ENCODE measurements around the gene QSOX2.
A peak's percentile ranks its signal among the peaks of the same experiment; 100 is the strongest.

The QSOX2 gene

DNA sequence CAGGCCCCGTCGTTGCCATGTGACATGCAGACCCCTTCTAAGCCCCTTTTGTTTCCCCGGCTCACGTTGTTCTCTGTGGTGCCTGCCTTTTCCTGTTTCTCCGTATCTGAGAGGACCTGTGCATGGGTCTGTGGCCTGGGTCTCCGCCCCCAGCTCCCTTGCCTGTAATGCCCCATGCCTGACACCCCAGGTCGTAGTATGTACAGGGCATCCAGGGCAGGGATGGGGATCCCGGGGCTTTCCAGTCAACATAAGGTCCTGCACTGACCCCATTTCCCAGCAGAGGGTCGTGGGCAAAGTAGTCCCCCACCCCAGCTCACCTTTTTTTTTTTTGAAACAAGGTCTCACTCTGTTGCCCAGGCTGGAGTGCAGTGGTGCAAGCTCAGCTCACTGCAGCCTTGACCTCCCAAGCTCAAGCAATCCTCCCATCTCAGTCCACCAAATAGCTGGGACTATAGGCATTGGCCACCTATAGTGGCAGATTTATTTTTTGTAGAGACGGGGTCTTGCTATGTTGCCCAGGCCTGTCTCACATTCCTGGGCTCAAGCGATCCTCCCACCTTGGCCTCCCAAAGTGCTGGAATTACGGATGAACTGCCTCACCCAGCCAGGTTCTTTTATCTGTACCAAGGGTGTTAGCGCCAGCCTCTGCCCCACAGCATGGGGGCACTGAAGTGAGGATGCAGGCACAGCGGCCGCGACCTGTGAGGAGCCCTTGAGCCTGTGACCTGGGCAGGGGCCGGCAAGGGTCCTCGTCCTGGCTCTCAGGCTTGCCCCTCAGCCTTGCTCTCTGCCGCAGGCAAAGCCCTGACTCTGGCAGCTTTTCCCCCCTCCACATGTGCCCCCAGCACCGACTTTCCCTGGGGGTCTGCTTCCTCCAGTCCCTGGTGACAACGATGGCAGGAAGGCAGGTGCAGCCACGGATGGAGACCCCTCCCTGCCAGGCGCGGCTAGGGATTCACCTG lies 19.1 kb upstream of the QSOX2 start:
- no peak for DNase-seq

DNA sequence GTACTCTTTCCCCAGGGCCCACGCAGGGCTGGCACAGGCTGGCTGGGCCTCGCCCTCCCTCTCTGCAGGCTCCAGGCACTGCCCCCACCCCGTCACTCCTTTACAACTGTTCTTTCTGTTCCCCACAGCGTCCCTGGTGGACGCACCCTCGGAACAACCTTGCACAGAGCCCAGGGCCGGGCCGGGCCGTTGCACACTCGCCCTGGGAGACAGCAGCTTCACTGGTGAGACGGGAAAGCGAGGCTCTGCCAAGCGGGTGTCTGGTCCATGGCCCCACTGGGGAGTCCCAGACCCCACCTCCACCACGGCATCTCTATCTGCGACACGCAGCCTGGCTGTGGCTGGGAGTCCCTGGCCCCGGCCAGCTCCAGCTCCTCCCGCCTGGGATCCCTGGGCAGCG lies 18.4 kb upstream of the QSOX2 start:
- DNase-seq: no peak

DNA sequence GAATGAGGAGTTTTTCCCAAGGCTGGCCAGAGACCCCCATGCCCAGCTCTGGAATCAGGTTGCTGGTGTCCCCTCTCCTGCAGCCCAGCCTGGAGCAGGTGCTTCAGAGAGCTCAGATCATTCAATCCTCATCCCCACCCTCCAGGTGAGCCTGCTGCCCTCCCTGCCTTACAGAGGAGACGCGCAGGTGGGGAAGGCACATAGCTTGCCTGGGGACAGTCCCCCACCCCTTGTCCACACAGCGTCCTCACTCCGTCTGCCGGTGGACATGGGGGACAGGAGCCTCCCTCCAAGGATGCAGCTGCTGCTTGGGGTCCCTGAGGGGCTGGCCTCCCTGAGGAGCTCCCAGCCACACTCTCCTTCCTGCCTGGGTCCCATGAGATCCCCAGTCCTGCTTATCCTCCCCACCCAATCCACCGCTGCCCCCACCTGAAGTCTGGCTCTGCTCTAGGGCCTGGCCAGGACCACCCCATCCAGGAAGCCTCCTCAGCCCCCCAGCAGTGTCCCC lies 17.1 kb upstream of the QSOX2 start:
- DNase-seq: no peak

DNA sequence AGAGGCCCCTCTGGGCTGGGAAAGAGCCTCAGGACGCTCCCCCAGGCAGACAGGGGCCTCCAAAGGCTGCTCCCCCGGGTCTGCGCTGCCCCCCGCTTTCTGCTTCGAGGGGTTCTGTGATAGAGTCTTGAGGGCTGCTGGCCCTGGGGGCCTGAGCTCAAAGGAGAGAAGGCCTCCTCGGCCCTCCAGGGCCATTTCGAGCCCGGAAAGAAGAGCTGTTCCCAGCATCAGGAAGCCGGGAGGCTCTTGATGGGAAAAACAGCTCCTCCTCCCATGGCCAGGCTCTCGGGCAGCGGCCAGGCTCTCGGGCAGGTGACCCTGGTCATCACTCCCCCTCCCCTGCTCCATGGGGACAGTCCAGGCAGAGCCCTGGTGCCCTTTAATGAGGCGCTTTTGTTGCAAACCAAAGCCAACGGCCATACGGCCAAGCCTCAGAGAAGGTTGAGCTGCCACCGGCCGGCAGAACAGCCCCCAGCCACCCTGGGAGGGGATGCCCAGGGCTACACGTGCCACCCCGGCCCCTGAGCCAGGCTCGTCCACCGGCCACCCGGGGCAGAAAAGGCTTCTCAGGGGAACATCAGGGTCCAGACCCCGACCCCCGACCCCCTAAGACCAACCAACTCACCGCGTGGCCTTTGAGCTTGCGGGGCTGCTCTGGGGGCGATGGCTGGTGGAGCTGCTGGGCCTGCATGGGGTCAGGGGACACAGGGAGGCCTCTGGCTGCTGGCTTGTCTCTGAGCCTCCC lies 16.2 kb upstream of the QSOX2 start:
- DNase-seq: no peak

DNA sequence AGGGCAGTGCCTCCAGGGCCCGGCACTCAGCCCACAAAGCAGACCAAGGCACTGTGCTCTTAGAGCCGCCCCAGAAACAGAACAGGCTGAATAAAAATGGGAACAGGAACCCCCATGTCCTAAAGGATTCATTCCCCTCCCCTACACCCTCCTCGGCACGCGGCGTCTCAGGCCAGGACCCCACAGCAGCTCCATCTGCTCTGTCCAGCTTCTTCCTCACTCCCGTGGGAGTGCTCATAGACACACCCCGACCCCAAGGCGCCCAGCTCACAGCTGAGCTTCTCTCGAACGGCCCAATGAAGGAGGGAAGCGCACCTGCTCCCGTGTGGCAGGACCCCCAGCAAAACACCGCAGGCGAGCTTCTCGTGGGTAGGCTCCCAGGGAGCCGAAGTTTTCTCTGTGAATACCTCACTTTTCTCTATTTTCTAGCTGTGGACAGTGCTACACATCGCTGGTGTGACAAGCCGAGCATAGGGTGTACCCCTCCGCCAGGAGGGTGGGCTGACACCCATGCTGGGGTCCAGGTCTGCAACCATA lies 15.4 kb upstream of the QSOX2 start:
- DNase-seq: no peak

DNA sequence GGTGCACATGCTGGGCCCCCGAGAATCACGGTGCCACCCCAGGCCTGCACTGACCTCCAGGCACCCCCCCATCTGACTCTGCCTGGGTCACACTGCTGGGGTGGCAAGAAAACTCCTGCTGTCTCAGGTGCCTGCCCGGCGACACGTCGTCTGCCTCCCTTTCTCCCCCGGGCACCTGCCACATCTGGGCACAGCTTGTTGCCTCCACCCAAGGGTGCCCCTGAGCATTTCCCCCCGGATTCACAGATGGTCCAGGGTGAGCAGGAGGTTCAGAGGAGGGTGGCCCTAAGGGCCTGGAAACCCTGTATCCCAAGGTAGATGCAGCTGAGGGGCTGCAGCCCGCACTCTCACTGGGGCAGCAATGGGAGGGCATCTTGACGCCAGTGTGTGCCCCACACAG lies 14.9 kb upstream of the QSOX2 start:
- no peak for DNase-seq

DNA sequence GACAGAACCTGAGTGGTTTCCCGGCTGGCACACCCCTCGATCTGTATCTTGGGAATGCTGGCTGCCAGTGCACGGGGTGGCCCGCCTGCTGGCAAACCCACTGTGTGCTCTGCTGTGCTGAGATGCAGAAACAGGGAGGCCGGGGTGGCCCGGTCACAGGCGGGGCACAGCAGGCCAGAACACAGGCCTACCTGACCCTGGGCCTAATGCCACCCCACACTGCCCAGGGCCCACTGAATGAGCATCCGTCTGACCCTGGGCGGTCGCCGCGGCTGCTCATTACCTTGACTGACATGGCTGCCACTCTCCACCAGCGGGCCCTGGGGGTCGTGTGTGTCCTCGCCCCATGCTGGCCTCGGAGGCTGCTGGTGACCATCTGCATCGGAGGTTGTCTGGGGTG lies 14.2 kb upstream of the QSOX2 start:
- DNase-seq: no peak

DNA sequence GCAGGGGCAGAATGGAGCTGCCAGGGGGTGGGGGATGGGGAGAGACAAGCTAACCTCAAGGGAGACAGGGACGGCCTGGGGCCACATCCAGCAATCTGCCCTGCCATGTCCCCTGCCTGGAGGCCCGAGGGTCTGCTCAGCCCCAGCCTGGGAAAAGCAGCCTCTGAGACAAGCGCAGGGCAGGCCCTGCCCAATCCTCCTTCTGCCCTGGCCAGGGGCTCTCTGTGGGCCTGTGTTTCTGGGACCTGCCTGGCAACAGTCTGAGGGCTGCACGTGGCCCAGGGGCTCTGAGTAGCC lies 13.9 kb upstream of the QSOX2 start:
- DNase-seq: no peak

DNA sequence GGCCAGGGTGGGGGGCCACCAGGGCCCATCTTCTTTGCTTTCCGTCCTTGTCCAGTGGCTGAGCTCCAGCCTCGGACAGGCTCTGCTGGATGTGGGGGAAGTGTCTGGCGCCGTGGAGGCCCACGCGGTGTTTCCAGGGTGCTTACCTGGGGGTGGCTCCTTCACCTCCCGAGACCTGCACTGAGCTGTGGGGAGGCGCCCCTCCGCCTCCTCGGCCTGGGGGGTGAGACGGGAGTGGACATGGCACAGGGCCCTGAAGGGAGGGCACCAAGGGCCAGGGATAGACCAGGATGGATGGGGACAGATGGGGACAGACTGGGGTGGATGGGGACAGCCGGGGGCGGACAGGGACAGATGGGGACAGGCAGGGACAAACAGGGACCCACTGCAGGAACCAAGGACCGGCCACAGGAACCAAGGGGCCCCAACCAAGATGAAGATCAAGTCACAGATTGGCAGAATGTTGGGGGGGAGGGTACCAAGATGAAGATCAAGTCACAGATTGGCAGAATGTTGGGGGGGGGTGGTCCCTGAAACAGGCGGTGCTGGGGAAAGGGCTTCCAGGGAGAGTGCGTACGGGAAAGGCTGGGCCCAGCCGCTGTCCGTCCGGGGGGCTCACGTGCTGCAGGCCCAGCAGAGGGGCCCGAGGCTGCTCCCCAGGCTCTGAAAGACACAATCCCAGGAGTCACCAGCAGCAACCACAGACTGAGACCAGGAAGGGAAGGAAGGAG lies 13.3 kb upstream of the QSOX2 start:
- no peak for DNase-seq

DNA sequence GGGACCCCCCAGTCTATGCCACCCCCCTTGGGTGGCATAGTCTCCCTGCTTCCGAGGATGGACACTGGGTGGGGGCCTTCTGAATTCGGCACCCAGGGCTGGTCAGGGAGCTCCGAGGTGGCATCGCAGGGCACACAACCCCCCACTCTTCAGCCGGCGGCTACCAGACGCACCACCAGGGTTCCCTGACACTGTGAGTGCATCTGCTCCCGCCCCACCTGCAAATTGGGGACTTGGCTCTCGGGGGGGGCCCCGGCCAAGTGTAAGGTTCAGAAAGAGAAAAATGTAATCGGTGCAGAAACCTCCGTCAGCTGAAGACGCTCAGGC lies 12.7 kb upstream of the QSOX2 start:
- DNase-seq: no peak

DNA sequence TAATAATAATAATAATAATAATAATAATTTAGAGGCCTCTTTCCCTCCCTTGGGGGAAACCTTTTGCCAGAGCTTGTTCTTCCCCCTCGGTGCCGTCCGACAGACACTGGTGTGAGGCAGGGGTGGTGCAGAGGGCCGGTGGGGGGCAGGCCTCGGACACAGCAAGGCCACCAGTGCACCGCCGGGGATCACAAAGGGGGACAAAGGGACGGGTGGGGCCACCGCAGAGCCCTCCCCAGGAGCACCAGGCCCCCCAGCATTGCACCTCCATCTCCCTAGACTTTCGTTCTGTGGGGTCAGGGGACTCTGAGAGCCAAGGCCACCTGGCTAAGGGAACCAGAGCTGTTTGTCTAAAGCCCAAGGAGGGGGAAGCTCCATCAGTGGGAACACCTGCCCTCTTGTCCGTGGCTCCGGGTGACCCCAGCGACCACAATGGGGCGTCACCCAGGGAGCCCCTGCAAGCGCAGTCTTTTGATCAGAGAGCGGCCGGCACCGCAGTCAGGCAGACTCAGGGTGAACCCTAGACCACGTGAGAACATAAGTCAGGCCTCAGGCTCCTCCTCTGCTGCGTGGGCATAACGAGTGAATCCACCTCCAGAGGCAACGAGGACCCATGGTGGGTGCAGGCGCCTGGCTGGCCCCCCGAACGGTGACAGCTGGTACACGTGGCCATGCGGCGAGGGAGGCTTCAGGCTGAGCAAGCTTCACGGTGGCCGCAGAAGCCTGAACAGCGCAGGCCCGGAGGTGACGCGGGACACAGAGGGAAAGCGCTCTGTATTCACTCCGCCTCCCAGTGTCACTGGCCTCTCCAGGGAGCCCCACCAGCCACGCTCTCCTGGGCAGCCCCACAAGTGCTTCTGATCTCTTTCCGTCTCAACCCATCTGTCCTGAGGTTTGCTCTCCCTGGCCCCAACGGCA lies 12.0 kb upstream of the QSOX2 start:
- DNase-seq: no peak

DNA sequence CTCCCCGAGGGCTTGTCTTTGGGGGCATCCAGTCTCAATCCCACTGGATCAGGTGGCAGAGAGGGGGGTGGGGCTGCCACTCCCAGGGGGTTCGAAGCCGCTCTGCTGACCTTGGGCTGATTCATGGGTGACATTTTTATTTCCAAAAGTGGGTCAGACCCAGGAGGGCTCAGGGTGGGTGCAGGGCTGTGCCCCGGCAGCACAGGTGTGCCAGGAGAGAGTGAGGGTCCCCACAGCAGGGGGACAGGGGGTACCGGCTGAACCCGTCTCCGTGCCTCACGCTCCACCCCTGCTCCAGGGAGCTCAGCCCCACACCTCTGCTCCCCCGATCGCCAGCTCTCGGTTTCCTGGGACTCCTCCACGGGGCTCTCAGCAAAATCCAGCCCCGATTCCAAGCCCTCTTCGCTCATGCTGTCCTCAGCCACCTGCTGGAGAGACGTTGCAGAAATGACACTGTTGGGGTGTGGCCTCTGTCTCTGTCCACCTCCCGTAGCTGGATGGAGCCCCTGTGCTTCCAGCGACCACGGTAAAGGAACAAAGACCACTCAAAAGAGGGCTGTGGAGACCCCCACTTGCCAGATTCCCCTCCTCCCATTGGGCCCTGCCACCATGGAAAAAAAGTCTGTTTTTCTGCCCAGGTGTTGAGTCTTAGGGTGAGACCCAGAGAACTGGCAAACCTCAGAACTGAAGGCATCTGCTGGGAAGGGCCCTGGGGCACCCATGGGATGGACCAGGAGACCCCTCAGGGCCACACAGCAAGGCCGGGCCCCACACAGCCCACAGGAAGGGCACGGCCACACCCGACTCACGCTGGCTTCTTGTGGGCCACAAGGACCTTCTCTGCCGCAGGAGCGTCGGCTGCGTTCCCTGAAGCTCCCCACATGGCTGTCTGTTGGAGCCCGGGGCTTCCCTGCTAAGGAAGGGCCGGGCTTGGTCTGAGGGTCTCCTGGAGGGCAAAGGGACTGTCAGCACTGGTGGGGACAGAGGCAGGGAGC lies 10.6 kb upstream of the QSOX2 start:
- no peak for DNase-seq

DNA sequence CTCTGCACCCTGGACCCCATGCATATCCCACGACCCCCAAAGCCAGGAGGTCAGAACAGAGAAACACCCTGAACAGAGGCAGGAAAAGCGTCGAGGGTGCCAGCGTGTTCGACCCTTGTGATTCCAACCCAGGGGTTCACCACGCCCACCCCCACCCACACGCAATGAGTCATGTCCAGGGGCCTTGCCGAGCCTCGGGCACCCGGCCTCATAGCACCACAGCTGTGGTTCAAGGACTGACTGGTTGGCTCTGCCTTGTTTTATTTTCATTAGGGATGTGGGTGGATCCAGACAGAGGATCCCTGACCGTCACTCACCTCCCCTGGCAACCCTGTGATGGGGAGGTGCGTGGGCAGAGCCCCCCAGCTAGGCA lies 9.5 kb upstream of the QSOX2 start:
- DNase-seq: peak; percentile 45

DNA sequence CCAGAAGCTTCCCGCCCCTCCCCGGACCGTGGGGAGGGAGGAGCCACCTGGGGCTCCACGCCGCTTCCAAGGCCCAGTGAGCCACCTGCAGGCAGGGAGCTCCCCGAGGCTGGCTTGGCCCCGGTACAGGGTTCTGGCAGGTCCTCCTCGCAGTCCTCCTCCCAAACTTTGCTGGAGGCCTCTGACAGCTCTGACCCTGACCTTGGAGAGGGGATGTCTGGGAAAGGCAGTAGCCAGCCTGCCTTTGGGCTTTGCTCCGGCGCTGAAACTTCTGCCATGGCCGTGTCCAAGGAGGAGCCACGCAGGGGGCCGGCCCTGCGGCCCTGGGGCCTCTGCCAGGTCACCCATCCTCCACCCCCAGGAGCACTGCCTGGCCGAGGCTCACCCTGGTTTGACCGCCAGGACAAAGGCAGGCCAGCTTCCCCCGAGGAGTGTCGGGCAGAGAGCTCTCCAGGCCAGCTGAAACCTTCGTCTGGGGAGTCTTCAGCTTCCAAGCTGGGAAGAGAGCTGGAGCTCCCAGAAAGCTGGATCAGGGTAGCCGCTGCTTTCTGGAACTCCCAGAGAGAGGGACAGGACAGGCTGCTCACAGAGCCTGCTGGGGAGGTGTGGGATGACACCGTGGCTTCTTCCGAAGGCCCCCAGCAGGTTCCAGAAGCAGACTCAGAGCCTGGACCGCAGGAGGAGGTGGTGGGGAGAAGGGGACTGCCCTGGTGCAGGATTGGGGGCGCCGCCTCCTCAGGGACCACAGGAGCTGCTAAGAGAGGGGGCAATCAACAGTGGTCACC lies 9.0 kb upstream of the QSOX2 start:
- DNase-seq: no peak

DNA sequence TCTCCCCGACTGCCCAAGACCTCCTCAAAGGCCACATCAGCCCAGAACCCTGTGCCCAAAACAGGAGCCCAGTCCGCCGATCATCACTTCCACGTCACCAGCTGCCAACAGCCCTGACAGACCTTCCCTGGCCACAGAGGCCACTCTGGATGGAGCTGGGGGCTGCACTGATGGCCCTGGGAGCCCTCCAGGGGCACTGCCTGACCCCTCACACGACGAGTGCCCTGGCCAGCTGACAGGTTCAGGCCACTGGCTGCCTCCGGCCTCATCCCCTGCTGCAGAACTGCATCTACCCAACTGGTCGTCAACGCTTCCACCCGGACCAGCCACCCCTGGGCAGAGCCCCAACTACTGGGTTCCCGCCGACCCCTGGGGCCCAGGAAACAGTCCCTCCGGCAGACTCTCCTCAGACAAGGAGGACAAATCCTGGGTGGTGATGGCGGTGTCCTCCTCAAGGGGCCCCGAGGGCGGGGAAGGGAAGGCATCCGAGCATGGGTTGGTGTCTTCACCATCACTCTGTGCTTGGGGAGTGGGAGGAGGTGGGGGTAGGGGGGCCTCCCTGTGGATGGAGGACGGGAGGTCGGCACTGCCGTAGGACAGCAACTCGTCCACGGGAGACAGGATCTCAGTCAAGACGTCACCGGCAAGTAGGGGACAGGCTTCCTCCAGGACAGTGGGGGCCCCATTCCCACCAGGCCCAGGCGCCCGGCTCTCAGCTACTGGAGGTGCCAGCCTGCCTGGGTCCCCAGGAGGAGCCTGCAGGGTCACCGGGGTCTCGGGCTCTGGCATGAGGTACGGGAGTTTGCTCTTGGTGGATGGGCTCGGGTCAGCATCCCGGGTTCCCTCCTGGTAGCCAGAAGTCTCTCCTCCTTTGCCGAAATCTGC lies 7.9 kb upstream of the QSOX2 start:
- DNase-seq: no peak

DNA sequence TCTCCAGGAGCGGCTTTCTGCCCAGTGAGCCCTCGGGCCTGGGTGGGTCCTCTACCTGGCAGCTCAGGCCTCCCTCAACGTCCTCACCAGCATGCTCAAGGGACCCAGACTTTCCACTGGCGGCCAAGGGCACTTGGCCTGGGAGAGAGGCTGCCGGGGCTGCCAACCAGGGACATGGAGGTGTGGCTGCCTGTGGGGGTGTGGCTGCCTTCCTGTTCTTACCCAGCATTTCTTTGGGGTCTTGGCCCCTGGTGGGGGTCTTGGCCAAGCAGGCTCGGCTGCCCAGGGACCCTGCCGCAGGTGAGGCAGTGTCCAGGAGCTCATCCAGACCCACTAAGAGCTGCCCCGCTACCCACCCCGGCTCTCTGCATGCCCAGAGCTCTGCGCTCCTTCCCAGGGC lies 7.2 kb upstream of the QSOX2 start:
- DNase-seq: no peak

DNA sequence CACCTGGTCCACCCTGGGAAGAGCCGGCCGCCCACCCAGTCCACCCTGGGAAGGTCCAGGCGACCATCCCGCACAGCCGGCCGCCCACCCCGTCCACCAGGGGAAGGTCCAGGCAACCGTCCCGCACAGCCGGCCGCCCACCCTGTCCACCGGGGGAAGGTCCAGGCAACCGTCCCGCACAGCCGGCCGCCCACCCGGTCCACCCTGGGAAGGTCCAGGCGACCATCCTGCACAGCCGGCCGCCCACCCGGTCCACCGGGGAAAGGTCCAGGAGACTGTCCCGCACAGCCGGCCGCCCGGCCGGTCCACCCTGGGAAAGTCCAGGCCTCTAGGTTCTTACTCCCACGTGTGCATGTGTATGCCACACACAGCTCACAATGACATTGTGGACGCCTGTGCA lies 6.7 kb upstream of the QSOX2 start:
- DNase-seq: no peak

DNA sequence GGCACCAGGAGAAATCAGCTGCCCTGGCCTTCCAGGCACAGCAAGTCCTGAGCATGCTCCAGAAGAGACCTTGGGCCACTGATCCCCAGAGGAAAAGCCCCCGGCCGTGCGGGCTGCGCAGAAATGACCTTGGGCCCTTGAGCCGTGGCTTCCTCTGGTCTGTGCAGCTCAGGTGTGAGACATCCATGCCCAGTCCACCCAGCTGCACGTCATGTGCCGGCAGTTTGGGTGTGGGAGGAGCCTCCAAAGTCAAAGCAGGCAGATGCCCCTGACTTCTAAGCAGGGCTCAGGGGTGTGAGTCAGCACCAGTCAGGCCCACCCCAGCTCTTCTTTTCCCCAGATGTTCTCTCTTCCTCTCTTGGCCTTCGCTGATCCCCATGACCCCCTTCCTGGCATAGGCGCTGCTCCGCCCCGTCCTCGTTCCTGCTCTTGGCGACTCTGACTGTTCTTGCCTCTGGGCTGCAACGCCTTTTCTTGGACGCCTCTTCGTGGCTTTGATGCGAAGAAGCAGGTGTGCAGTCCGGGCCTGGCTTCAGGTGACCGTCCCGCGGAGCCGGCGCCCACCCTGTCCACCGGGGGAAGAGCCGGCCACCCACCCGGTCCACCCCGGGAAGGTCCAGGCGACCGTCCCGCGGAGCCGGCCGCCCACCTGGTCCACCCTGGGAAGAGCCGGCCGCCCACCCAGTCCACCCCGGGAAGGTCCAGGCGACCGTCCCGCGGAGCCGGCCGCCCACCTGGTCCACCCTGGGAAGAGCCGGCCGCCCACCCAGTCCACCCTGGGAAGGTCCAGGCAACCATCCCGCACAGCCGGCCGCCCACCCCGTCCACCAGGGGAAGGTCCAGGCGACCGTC lies 5.9 kb upstream of the QSOX2 start:
- DNase-seq: no peak

Data from stimulated activated CD8-positive, alpha-beta memory T cell treated with anti-CD3 and anti-CD28 coated beads, Interleukin-4, amount 100 ng/mL, for 48 hours (primary cell).